Mesodermal cell (in vitro differentiated cells): ENCODE measurements around the gene COL25A1.
A peak's percentile ranks its signal among the peaks of the same experiment; 100 is the strongest.

Experiments
- H3K27ac ChIP-seq: 2 replicates; pipeline ENCODE4 v1.7.0; 2013; ENCODE audit warnings: mild to moderate bottlenecking, low read depth, low read length, moderate library complexity; ENCODE audit not compliant: severe bottlenecking
- H3K36me3 ChIP-seq: 2 replicates; pipeline ENCODE4 v1.7.1; 2013; ENCODE audit warnings: mild to moderate bottlenecking, low read length, moderate library complexity; ENCODE audit not compliant: control insufficient read depth, insufficient read depth
- H3K4me1 ChIP-seq: one replicate; pipeline ENCODE4 v1.7.1; 2013; ENCODE audit warnings: mild to moderate bottlenecking, low read length; ENCODE audit not compliant: insufficient read depth, control insufficient read depth, poor library complexity, severe bottlenecking
- H3K4me3 ChIP-seq: 2 replicates; pipeline ENCODE4 v1.7.0; 2013; ENCODE audit warnings: low read length, control low read depth, mild to moderate bottlenecking; ENCODE audit not compliant: insufficient read depth, poor library complexity, severe bottlenecking; ENCODE audit errors: extremely low read depth
- H3K9me3 ChIP-seq: 2 replicates; pipeline ENCODE4 v1.7.1; 2013; ENCODE audit warnings: mild to moderate bottlenecking, low read length, moderate library complexity; ENCODE audit not compliant: control insufficient read depth
- WGBS, 2 experiments: methylation state at CpG; one replicate each; pipeline ENCODE4 v1.1.5; 2013; ENCODE audit warnings: missing lambda C conversion rate in 2 of 2; ENCODE audit not compliant: insufficient coverage in 2 of 2; 5-methylcytosine and 5-hydroxymethylcytosine counted together

The COL25A1 gene

DNA sequence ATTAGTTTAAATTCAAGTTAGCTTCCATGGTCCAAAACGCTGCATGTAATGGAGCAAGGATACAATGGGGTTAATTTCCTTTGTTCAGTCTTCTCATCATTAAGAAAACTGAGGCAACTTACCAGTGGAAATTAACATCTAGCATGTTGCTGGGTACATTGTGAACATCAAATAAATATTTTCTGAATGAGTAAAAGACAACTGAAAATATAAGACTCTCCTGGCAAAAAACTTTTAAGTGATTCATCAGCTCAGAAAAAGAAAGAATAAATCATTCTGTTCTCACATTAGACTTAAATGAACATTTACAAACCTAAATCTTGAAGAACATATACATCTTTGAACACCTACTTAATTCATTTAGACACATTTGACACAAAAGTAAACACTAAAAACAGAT is 401.2 kb downstream of the COL25A1 start:
- H3K36me3 ChIP-seq, result no peaks in the 10 kb centered on the region
- peaks cover 17% of the 10 kb centered on the region for H3K4me1 ChIP-seq
- H3K4me3 ChIP-seq, result no peak overlapping the region
- no peaks in the 10 kb centered on the region for H3K9me3 ChIP-seq
- no peak overlapping the region for H3K27ac ChIP-seq
- WGBS, 2 experiments, result no CpG with 5 or more reads among the region's 1 CpG

DNA sequence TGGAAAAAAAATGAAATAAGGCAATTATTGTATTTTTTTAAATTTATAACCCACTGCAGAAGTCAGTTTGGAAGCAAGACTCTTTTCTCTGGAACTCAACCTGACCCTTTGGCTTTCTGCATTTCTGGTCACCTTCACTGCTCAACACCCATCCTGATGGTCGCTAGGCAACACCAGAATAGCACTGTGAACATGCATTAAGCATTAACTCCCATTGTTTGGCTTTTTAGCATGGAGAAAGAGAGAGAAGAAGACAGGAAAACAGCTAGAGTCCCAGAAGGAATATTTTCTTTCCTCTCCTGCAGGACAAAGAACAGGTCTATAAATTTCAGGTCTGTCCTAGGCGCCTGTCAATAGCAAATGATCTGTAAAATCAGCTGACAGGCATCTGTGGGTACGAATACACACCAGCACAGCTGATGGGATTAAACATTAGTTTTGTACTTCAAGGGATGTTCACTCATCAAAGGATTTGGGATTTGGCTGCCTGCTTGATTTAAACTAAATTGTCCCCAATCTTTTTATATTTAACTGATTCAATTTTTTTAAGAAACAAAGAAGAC is 402.4 kb downstream of the COL25A1 start:
- WGBS, 2 experiments, result 76 to 79% methylated on average over 2 of the region's 3 CpGs
- Histone ChIP-seq H3K27ac (peak overlapping the region; percentile 11), H3K36me3 (no peaks in the 10 kb centered on the region), H3K9me3 (no peaks in the 10 kb centered on the region), H3K4me3 (no peak overlapping the region), H3K4me1 (peaks cover 17% of the 10 kb centered on the region)

- Histone ChIP-seq H3K27ac (no peak overlapping the region), H3K36me3 (no peaks in the 10 kb centered on the region), H3K9me3 (no peaks in the 10 kb centered on the region), H3K4me3 (no peak overlapping the region), H3K4me1 (peaks cover 35% of the 10 kb centered on the region)
- 100% methylated on average over 1 of the region's 3 CpGs for WGBS, 2 experiments
Observed at GRCh38 chr4:108893468-108893867, 409.0 kb downstream of the COL25A1 start.

DNA sequence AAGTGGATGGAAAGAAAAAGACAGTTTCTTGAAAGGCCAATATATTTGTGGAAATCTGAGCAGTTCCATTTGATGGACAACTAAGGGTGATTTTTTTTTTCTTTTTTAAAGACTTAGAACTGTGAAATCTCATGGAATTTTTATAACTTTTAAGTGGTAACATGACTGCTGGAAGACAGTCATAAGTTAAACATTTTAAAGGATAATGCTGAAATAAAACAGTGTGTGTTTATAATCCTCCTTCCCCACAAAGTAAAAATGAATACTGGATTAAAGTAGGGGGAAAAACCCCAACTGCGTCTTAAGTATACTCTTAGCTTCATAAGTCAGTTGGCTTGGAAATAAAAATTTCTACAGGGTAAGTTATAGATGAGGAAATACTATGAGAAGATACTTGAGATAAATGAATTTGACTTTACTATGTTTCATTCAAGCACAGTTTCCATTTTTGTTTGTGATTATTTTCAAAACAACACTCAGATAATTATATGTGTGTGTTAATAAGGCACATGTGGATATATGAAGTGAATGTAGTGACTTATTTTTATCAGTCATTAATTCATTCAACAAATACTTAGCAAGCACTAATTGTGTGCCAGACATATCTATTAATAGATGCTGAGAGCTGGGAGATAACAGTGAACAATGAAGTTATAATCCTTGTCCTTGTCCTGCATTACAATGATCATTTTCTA is 410.4 kb downstream of the COL25A1 start:
- H3K36me3 ChIP-seq, result no peaks in the 10 kb centered on the region
- no CpG with 5 or more reads among the region's 1 CpG for WGBS, 2 experiments
- no peak overlapping the region for H3K4me3 ChIP-seq
- peaks cover 27% of the 10 kb centered on the region for H3K4me1 ChIP-seq
- no peaks in the 10 kb centered on the region for H3K9me3 ChIP-seq
- H3K27ac ChIP-seq, result no peak overlapping the region

GRCh38 chr4:108890484-108890881 is 412.0 kb downstream of the COL25A1 start:
- H3K27ac ChIP-seq, result peak overlapping the region; percentile 77
- 67 to 82% methylated on average over 2 of the region's 2 CpGs for WGBS, 2 experiments
- no peaks in the 10 kb centered on the region for H3K9me3 ChIP-seq
- H3K36me3 ChIP-seq, result no peaks in the 10 kb centered on the region
- peaks cover 20% of the 10 kb centered on the region for H3K4me1 ChIP-seq
- no peak overlapping the region for H3K4me3 ChIP-seq

DNA sequence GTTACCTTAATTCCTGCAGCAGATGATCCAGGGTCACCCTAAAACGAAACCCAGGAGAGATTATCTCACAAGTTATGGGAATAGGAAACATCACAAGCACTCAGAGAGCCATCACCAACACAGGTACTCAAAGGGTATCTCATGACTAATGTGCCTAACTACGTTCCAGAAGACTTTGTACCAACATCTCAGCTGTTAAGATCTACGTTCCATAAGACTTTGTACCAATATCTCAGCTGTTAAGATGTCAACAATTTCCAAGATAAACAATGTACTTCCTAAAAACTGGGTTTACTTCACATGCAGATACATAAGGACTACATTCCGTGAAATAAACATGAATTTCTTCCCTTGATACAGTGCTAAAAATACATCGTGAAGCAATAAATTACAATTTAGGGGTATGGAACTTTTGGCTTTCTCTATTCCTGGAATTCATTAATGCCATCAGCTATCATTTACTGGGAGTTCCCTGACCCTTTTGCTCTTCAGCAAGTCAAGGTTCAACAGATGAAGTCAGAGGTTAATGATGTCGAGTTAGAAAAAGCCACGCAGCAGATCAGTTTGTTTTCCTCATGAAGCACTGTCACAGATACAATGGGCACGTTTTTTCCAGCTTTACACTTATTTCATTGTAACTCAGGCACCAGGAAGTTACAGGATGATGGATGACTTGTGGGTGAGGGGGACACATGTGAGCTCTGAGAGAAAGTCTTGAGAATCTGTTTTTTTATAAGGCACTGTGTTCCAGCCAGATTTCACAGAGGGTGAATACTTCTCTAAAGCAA is 412.6 kb downstream of the COL25A1 start:
- H3K27ac ChIP-seq, result peak overlapping the region; percentile 77
- H3K9me3 ChIP-seq, result no peaks in the 10 kb centered on the region
- WGBS, 2 experiments, result 72 to 73% methylated on average over 4 to 5 of the region's 8 CpGs
- no peak overlapping the region for H3K4me3 ChIP-seq
- no peaks in the 10 kb centered on the region for H3K36me3 ChIP-seq
- H3K4me1 ChIP-seq, result peaks cover 23% of the 10 kb centered on the region

DNA sequence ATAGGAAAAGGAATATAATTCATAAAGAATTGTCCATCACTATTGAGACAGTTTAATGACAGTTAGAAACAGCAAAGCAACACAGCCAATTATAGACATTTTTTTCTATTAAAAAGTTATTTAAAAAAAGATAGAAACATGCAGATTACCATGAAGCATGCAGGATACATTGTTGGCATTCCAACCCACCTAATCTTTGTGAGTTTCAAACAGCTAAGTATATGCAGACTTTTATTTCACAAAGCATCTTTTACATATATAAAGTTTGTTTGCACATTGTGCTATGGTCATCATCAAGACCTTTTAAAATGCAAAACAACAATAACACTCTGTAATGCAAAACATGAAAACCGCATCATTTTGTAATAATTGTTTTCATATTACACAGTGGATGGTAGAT is 413.7 kb downstream of the COL25A1 start:
- WGBS, 2 experiments, result no CpG with 5 or more reads among the region's 1 CpG
- Histone ChIP-seq H3K4me1 (peaks cover 28% of the 10 kb centered on the region), H3K36me3 (no peaks in the 10 kb centered on the region), H3K9me3 (no peaks in the 10 kb centered on the region), H3K4me3 (no peak overlapping the region), H3K27ac (no peak overlapping the region)

GRCh38 chr4:108887034-108887433 is 415.4 kb downstream of the COL25A1 start:
- no peak overlapping the region for H3K4me3 ChIP-seq
- peaks cover 31% of the 10 kb centered on the region for H3K4me1 ChIP-seq
- no peaks in the 10 kb centered on the region for H3K9me3 ChIP-seq
- no peak overlapping the region for H3K27ac ChIP-seq
- 61 to 100% methylated on average over 1 to 3 of the region's 5 CpGs for WGBS, 2 experiments
- no peaks in the 10 kb centered on the region for H3K36me3 ChIP-seq

- WGBS, 2 experiments, result 43% methylated on average over 1 of the region's 1 CpG; no CpG with 5 or more reads in 1 of the 2 experiments
Observed at GRCh38 chr4:108885211-108885610, 417.2 kb downstream of the COL25A1 start.

GRCh38 chr4:108884596-108884995 is 417.9 kb downstream of the COL25A1 start:
- Histone ChIP-seq H3K36me3 (no peaks in the 10 kb centered on the region), H3K4me1 (peaks cover 34% of the 10 kb centered on the region), H3K27ac (no peak overlapping the region), H3K9me3 (no peaks in the 10 kb centered on the region), H3K4me3 (no peak overlapping the region)

More at GRCh38 chr4:108885211-108885610, 417.2 kb downstream of the COL25A1 start:
- Histone ChIP-seq H3K4me1 (peaks cover 38% of the 10 kb centered on the region), H3K36me3 (no peaks in the 10 kb centered on the region), H3K9me3 (no peaks in the 10 kb centered on the region), H3K4me3 (no peak overlapping the region), H3K27ac (no peak overlapping the region)

DNA sequence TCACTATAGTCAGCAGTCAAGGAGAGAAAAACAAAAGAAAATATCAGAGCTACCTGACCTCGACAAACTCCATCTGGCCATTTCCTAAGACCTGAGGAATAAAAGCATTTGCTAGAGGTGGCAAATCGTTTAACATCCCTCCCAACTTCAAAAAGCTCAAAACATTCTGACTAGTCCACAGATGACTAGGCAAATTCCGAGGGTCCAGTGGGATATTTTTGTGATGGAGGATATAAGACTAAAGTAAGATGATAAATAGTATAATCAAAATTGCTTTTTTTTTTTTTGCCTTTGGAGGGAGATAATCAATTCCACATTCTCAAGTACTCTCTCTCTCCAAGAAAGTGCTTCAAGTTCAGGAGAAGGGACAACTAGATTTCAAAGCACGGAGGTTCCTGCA is 420.5 kb downstream of the COL25A1 start:
- H3K9me3 ChIP-seq, result no peaks in the 10 kb centered on the region
- no peaks in the 10 kb centered on the region for H3K36me3 ChIP-seq
- H3K4me1 ChIP-seq, result peaks cover 51% of the 10 kb centered on the region
- no CpG with 5 or more reads among the region's 4 CpGs for WGBS, 2 experiments
- H3K4me3 ChIP-seq, result no peak overlapping the region
- H3K27ac ChIP-seq, result peak overlapping the region; percentile 72
